LNCAP (cell line): Measurements from ENCODE around the gene VPS8.

Experiments
- TF ChIP-seq, protein P1 (sequence below): fragments of 450-650 bp; IDR thresholded peaks from 2 replicates; pipeline ENCODE4 v1.5.1; 2017; ENCODE audit warnings: mild to moderate bottlenecking

VPS8 gene

GRCh38 chr3:184953401-184953800 is 141.4 kb downstream of the VPS8 start:
- TF ChIP-seq, protein P1, sequence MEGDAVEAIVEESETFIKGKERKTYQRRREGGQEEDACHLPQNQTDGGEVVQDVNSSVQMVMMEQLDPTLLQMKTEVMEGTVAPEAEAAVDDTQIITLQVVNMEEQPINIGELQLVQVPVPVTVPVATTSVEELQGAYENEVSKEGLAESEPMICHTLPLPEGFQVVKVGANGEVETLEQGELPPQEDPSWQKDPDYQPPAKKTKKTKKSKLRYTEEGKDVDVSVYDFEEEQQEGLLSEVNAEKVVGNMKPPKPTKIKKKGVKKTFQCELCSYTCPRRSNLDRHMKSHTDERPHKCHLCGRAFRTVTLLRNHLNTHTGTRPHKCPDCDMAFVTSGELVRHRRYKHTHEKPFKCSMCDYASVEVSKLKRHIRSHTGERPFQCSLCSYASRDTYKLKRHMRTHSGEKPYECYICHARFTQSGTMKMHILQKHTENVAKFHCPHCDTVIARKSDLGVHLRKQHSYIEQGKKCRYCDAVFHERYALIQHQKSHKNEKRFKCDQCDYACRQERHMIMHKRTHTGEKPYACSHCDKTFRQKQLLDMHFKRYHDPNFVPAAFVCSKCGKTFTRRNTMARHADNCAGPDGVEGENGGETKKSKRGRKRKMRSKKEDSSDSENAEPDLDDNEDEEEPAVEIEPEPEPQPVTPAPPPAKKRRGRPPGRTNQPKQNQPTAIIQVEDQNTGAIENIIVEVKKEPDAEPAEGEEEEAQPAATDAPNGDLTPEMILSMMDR: no peak

- TF ChIP-seq, protein P1: no peak
Observed at GRCh38 chr3:184954251-184954650, 142.3 kb downstream of the VPS8 start.

DNA sequence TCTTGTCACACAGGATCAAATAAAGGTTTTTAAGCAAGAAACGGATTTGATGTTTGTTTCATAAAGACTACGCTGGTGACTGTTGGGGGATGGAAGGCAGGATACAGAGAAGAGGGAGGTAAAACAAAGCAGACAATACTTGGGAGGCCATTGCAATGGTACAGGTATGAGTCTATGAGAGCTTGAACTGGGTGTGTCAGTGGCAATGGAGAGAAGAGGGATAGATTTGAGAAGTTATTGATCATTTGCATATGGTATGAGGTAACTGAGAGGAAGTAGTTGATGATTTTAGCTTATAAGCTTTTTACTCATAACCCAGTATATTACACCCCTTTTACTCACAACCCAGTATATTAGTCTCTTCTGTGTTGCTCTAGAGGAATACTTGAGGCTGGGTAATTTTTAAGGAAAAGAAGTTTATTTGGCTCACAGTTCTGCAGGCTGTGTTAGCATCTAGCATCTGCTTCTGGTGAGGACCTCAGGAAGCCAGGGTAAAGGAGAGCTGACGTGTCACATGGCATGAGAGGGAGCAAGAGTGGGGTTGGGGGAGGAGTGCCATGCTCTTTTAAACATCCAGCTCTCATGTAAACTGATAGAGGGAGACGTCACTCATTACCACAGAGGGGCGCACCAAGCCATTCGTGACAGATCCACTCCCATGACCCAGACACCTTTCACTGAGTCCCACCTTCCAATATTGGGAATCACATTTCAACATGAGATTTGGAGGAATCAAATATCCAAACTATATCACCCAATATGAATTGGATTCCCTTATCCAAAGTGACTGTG is 153.9 kb downstream of the VPS8 start:
- TF ChIP-seq, protein P1: no peak

- TF ChIP-seq, protein P1: no peak
Observed at GRCh38 chr3:184968115-184968514, 156.1 kb downstream of the VPS8 start.

- TF ChIP-seq, protein P1: no peak
Observed at GRCh38 chr3:184970186-184970585, 158.2 kb downstream of the VPS8 start.

DNA sequence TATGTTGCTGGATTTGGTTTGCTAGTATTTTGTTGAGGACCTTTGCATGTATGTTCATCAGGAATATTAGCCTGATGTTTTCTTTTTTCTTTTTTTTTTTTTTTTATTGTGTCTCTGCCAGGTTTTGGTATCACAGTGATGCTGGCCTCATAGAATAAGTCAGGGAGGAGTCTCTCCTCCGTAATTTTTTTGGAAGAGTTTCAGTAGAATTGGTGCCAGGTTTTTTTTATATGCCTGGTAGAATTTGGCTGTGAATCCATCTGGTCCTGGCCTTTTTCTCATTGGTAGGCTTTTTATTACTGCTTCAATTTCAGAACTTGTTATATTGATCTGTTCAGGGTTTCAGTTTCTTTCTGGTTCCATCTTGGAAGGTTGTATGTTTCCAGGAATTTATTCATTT is 165.8 kb downstream of the VPS8 start:
- TF ChIP-seq, protein P1: no peak

- TF ChIP-seq, protein P1: no peak
Observed at GRCh38 chr3:184981071-184981470, 169.1 kb downstream of the VPS8 start.
